Neuronal stem cell (in vitro differentiated cells): ENCODE results near the gene PIM2.

Experiments
- DNase-seq: peaks from one replicate; pipeline ENCODE4 v3.0.0-alpha.2; 2013; ENCODE audit warnings: low spot score
- H2AFZ ChIP-seq: one replicate; pipeline ENCODE4 v1.6.1; 2013; ENCODE audit warnings: mild to moderate bottlenecking, low read length, inconsistent platforms
- H2AK5ac ChIP-seq: 2 replicates; pipeline ENCODE4 v1.6.1; 2013; ENCODE audit warnings: low read depth, mild to moderate bottlenecking, inconsistent platforms, low read length, moderate library complexity, mixed read lengths
- H2BK120ac ChIP-seq: 2 replicates; pipeline ENCODE4 v1.6.1; 2013; ENCODE audit warnings: low read depth, mild to moderate bottlenecking, inconsistent platforms, low read length, moderate library complexity, mixed read lengths
- H2BK12ac ChIP-seq: one replicate; pipeline ENCODE4 v1.6.1; 2013; ENCODE audit warnings: low read length, inconsistent platforms
- H2BK15ac ChIP-seq: 2 replicates; pipeline ENCODE4 v1.6.1; 2013; ENCODE audit warnings: mild to moderate bottlenecking, low read length, inconsistent platforms, mixed read lengths
- H2BK5ac ChIP-seq: one replicate; pipeline ENCODE4 v1.6.1; 2013; ENCODE audit warnings: inconsistent platforms, mild to moderate bottlenecking, low read length, moderate library complexity
- H3K14ac ChIP-seq: one replicate; pipeline ENCODE4 v1.6.1; 2013; ENCODE audit warnings: low read length, inconsistent platforms
- H3K18ac ChIP-seq: 2 replicates; pipeline ENCODE4 v1.6.1; 2013; ENCODE audit warnings: low read length, inconsistent platforms
- H3K23ac ChIP-seq: 2 replicates; pipeline ENCODE4 v1.6.1; 2013; ENCODE audit warnings: low read depth, mild to moderate bottlenecking, mixed read lengths, low read length, inconsistent platforms; ENCODE audit not compliant: poor library complexity
- H3K27ac ChIP-seq: replicated peaks from 3 replicates; pipeline ENCODE4 v1.5.1; 2013; ENCODE audit warnings: low read length, inconsistent platforms
- H3K27me3 ChIP-seq, 3 experiments: 2 replicates each; pipeline ENCODE4 v1.6.1; 2013; ENCODE audit warnings: low read length in 3 of 3, mild to moderate bottlenecking in 2 of 3, inconsistent platforms in 1 of 3, low read depth in 1 of 3, mixed read lengths in 1 of 3, moderate library complexity in 1 of 3; ENCODE audit not compliant: control insufficient read depth in 3 of 3, insufficient read depth in 3 of 3
- H3K36me3 ChIP-seq, 2 donors: replicated peaks in 1 of 2; 2 replicates each; pipeline ENCODE4 v1.6.1; 2013; ENCODE audit warnings: low read length in 2 of 2; ENCODE audit not compliant: control insufficient read depth in 2 of 2, insufficient read depth in 2 of 2
- H3K4ac ChIP-seq: 2 replicates; pipeline ENCODE4 v1.6.1; 2013; ENCODE audit warnings: inconsistent platforms, mild to moderate bottlenecking, low read length, moderate library complexity
- H3K4me1 ChIP-seq, 2 donors: 1 replicate in 1 of 2; 2 replicates in 1 of 2; pipeline ENCODE4 v1.6.1; 2013; ENCODE audit warnings: low read length in 2 of 2, low read depth in 1 of 2; ENCODE audit not compliant: control insufficient read depth in 2 of 2, insufficient read depth in 1 of 2
- H3K4me2 ChIP-seq: one replicate; pipeline ENCODE4 v1.6.1; 2013; ENCODE audit warnings: mild to moderate bottlenecking, low read length, inconsistent platforms; ENCODE audit not compliant: insufficient read depth, poor library complexity, severe bottlenecking
- H3K4me3 ChIP-seq, 2 donors: 2 replicates each; pipeline ENCODE4 v1.5.1; 2013; ENCODE audit warnings: low read length in 2 of 2, mild to moderate bottlenecking in 2 of 2, inconsistent platforms in 1 of 2, moderate library complexity in 1 of 2
- H3K79me1 ChIP-seq: one replicate; pipeline ENCODE4 v1.6.1; 2013; ENCODE audit warnings: low read depth, mild to moderate bottlenecking, inconsistent platforms, low read length, moderate library complexity
- H3K9ac ChIP-seq: one replicate; pipeline ENCODE4 v1.6.1; 2013; ENCODE audit warnings: mild to moderate bottlenecking, low read depth, low read length, inconsistent platforms; ENCODE audit not compliant: poor library complexity
- H3K9me3 ChIP-seq, 2 donors: replicated peaks in 1 of 2; 2 replicates each; pipeline versions ENCODE3 to v1.6.1; 2013; ENCODE audit warnings: low read length in 2 of 2, mild to moderate bottlenecking in 2 of 2, inconsistent platforms in 1 of 2, low read depth in 1 of 2, mixed read lengths in 1 of 2, moderate library complexity in 1 of 2; ENCODE audit not compliant: control insufficient read depth in 2 of 2, insufficient read depth in 1 of 2
- H4K8ac ChIP-seq: one replicate; pipeline ENCODE4 v1.6.1; 2013; ENCODE audit warnings: low read depth, mild to moderate bottlenecking, inconsistent platforms, low read length, moderate library complexity
- H4K91ac ChIP-seq: one replicate; pipeline ENCODE4 v1.6.1; 2013; ENCODE audit warnings: low read length, low read depth, mild to moderate bottlenecking, inconsistent platforms; ENCODE audit not compliant: poor library complexity
- WGBS, 2 donors: extraction: QIAGEN DNeasy Blood & Tissue Kit; methylation state at CpG; one replicate each; pipeline ENCODE4 v1.1.7; 2013; ENCODE audit warnings: missing lambda C conversion rate in 2 of 2, mixed read lengths in 1 of 2; ENCODE audit not compliant: insufficient read length in 2 of 2, insufficient replicate concordance in 1 of 2; ENCODE audit errors: extremely low coverage in 2 of 2; 5-methylcytosine and 5-hydroxymethylcytosine counted together

Gene PIM2

DNA sequence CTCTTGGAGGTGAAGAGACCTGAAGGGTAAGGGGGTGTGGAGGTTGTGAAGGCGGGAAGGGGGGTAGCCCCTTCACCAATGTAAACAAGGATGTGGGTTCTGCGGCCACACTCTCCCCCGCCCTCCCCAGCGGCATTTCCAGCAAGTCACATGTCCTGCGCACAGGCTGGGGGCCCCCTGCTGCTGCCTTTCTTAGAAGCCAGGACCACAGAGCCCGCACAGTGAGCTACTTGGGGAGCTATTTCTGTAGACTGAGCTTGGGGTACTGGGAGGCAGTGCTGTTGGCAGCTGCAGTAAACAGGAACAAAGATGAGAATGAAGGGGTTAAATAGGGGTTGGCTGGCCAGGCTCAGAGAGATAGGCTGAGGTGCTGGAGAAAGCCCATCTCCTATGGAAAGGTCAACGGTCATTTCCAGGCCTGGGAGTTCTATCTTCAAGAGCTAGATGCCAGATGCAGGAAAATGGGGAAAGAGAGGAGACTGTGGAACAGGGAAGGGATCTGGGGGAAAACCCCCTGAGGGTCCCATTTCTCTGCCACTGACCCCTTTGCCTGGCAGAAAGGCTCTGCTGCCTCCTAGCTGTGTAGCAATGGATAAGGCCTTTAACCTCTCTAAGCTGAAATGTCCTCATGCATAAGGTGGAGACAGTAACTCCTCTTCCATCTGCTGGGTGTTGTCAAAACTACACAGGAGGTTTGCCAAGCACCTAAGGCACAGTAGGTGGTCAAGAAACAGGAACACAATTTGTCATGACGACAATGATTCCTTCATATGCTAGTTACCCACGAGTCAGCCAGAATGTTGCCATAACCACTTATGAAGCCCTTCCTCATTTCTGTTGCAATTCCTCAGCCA is 18.5 kb upstream of the PIM2 start:
- Histone ChIP-seq H3K27me3 (no peaks in the 10 kb centered on the region), H2AFZ (no peak overlapping the region), H3K27ac (no peak overlapping the region), H3K23ac (no peak overlapping the region), H2BK5ac (no peak overlapping the region), H3K4ac (no peak overlapping the region), H2AK5ac (no peak overlapping the region), H3K79me1 (no peaks in the 10 kb centered on the region), H2BK120ac (no peak overlapping the region), H3K4me1 (peaks cover 0 to 3% of the 10 kb centered on the region in 2 donors), H4K91ac (no peak overlapping the region), H3K9ac (peak overlapping the region; percentile 44), H3K36me3 (peaks cover 15 to 42% of the 10 kb centered on the region in 2 donors), H4K8ac (no peak overlapping the region), H2BK15ac (no peak overlapping the region), H3K4me2 (no peak overlapping the region), H3K14ac (no peak overlapping the region), H3K18ac (no peak overlapping the region), H3K9me3 (no peaks in the 10 kb centered on the region), H2BK12ac (no peak overlapping the region), H3K4me3 (no peak overlapping the region)
- no peak for DNase-seq
- WGBS, 2 donors, result no CpG with 5 or more reads among the region's 9 CpGs

- Histone ChIP-seq H4K91ac (no peak overlapping the region), H3K36me3 (peaks cover 15 to 42% of the 10 kb centered on the region in 2 donors), H3K4me3 (no peak overlapping the region), H3K9me3 (no peaks in the 10 kb centered on the region), H3K27ac (no peak overlapping the region), H4K8ac (no peak overlapping the region), H3K23ac (no peak overlapping the region), H2BK12ac (no peak overlapping the region), H2AK5ac (no peak overlapping the region), H3K27me3 (no peaks in the 10 kb centered on the region), H3K14ac (no peak overlapping the region), H2BK15ac (no peak overlapping the region), H3K4me2 (no peak overlapping the region), H2BK5ac (no peak overlapping the region), H3K18ac (no peak overlapping the region), H3K9ac (no peak overlapping the region), H3K4me1 (peaks cover 0 to 3% of the 10 kb centered on the region in 2 donors), H2BK120ac (no peak overlapping the region), H3K4ac (no peak overlapping the region), H3K79me1 (no peaks in the 10 kb centered on the region), H2AFZ (no peak overlapping the region)
- DNase-seq, result no peak
- no CpG with 5 or more reads among the region's 8 CpGs for WGBS, 2 donors
Observed at GRCh38 chrX:48936429-48937053, 17.7 kb upstream of the PIM2 start.

GRCh38 chrX:48935301-48935670 is 16.5 kb upstream of the PIM2 start:
- H2BK15ac ChIP-seq, result no peak overlapping the region
- no peaks in the 10 kb centered on the region for H3K27me3 ChIP-seq
- no peak overlapping the region for H3K14ac ChIP-seq
- H2BK5ac ChIP-seq, result no peak overlapping the region
- H2AK5ac ChIP-seq, result no peak overlapping the region
- H3K9me3 ChIP-seq, result no peaks in the 10 kb centered on the region
- no peak overlapping the region for H3K4me2 ChIP-seq
- no peak overlapping the region for H3K4me3 ChIP-seq
- H2BK120ac ChIP-seq, result no peak overlapping the region
- peaks cover 0 to 3% of the 10 kb centered on the region in 2 donors for H3K4me1 ChIP-seq
- no peak overlapping the region for H3K27ac ChIP-seq
- no peak overlapping the region for H3K23ac ChIP-seq
- peaks cover 15 to 49% of the 10 kb centered on the region in 2 donors for H3K36me3 ChIP-seq
- no CpG with 5 or more reads among the region's 1 CpG for WGBS, 2 donors
- H2AFZ ChIP-seq, result no peak overlapping the region
- no peaks in the 10 kb centered on the region for H3K79me1 ChIP-seq
- no peak for DNase-seq
- no peak overlapping the region for H3K18ac ChIP-seq
- H4K91ac ChIP-seq, result no peak overlapping the region
- no peak overlapping the region for H3K9ac ChIP-seq
- H4K8ac ChIP-seq, result no peak overlapping the region
- no peak overlapping the region for H2BK12ac ChIP-seq
- H3K4ac ChIP-seq, result no peak overlapping the region

DNA sequence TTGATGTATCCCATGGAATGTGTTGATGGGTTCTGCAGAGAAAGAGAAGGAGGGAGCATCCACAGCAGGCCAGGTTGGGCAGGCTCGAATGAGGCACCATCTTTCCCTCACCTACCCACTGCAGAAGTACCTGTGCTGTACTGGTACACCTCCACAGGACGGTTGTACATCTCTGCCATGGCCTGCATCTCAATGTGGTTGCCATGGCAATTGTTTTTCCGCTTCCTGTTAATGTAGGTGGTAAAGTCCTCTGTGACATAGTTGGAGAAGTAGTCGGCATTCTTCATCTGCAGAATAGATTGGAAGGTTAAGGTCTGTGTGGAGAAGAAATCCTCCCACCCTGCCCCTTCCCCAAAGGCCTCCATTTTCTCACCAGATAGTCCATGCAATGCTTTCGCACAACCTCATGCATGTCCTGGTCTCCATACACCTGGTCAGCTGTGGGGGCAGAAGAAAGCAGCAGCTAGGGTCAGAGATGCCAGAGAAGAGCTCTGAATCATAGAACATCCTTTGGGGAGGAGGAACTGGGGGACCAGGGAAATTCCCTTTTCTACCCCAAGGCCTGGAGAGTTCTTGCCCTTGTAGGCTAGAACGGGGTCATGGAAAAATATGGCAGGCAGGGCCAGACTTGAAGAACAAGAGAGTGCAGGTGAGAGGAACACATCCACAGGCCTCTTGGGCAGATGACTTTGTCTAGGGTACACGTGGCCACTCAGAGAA is 15.9 kb upstream of the PIM2 start:
- peaks cover 13 to 52% of the 10 kb centered on the region in 2 donors for H3K36me3 ChIP-seq
- H3K27me3 ChIP-seq, result no peaks in the 10 kb centered on the region
- H4K91ac ChIP-seq, result no peak overlapping the region
- H3K9ac ChIP-seq, result no peak overlapping the region
- H2BK120ac ChIP-seq, result no peak overlapping the region
- no peak overlapping the region for H2AFZ ChIP-seq
- H3K18ac ChIP-seq, result no peak overlapping the region
- no CpG with 5 or more reads among the region's 7 CpGs for WGBS, 2 donors
- no peak overlapping the region for H3K14ac ChIP-seq
- no peak overlapping the region for H2BK15ac ChIP-seq
- no peak overlapping the region for H2BK12ac ChIP-seq
- no peak overlapping the region for H3K27ac ChIP-seq
- H3K79me1 ChIP-seq, result no peaks in the 10 kb centered on the region
- no peak overlapping the region for H4K8ac ChIP-seq
- H2BK5ac ChIP-seq, result no peak overlapping the region
- peaks cover 0 to 3% of the 10 kb centered on the region in 2 donors for H3K4me1 ChIP-seq
- H3K4me2 ChIP-seq, result no peak overlapping the region
- H3K9me3 ChIP-seq, result no peaks in the 10 kb centered on the region
- no peak for DNase-seq
- no peak overlapping the region for H3K4ac ChIP-seq
- H3K23ac ChIP-seq, result no peak overlapping the region
- no peak overlapping the region for H2AK5ac ChIP-seq
- no peak overlapping the region for H3K4me3 ChIP-seq
